HUDEP-2 (cell line): ENCODE data around the gene UBAC2.

Source experiments
- DNase-seq, 76 experiments: peaks; one replicate each; lab custom pipeline; 2025; ENCODE audit not compliant: unreplicated experiment in 76 of 76; lab: John Stamatoyannopoulos, UW

Gene UBAC2

GRCh38 chr13:99352351-99353245 lies 151.9 kb downstream of the UBAC2 start:
- no peak for DNase-seq

- no peak for DNase-seq
Observed at GRCh38 chr13:99353246-99353600, 152.6 kb downstream of the UBAC2 start.

GRCh38 chr13:99353836-99354235 lies 153.2 kb downstream of the UBAC2 start:
- no peak for DNase-seq

GRCh38 chr13:99354371-99354951 lies 153.8 kb downstream of the UBAC2 start:
- DNase-seq = no peak

DNA sequence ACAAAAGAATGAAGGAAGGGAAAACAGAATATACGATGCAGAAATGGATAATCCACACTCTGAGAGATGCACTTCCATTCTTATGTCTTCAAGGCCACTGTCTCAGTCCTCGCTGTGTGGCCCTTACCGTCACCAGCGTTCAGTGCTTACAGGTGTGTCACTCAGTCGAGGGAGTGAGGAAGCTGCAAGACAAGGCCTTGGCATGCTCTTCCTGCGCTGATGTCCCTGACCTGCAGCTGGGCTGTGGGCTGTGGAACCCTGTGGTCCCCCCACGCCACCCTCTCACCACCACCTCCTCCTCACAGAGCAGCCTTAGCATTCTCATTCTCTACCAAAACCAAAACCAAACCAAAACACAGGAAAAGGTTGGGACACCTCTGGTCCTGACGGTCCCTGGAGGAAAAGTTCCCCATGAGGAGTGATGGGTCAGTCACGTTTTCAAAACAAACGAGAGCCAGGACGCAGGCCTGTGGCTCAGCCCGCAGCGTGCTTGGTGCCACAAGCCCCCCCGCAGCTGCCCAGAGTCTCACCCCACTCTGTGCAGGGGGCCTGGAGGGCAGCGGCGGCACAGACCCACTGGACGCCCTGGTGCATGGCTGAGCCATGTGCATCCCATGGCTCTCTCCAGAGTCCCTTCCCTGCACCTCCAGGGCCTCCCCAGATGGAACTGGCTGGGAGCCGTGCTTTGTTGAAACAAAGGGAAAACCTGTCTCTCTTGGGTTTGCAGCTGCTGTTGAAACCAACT lies 154.8 kb downstream of the UBAC2 start:
- no peak for DNase-seq

- DNase-seq = no peak
Observed at GRCh38 chr13:99356012-99356261, 155.3 kb downstream of the UBAC2 start.

DNA sequence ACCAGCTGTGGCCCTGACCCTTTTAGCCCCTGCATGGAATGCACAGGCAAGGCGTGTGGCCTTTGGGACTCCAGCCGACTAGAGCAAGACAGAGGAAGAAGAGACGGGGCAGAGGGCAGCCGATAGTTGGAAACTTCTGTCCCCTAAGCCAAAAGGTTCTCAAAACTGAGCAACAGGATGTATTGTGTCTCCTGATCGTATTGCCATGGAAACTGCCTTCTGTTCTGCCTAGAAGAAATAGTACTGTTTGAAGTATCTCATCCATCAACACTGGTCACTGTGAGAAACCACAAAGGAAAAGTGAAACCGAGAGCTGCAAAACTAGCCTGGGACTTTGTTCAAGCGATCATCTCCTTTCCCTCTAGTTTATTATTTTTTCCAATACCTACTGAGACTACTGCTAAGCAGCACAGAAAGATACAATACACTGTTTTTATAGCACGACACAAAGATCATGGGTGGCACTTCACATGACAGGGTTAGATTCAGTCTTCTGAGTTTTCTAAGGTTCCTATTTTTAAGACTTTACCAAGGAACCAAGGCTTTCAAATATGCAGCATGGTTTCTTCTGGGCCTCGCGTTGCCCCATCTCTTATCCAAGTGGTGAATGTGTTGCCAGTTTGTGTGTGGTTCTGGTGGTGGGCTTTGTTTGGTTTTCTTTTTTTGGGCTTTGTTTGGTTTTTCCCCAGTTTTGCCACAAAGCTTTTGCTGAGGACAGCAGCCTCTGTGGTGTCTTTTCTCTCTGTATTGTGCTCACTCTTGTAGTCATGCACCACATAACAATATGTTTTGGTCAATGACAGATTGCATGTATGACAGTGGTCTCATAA lies 155.8 kb downstream of the UBAC2 start:
- peak in 2 of 76 experiments; percentile 8 to 29 for DNase-seq

DNA sequence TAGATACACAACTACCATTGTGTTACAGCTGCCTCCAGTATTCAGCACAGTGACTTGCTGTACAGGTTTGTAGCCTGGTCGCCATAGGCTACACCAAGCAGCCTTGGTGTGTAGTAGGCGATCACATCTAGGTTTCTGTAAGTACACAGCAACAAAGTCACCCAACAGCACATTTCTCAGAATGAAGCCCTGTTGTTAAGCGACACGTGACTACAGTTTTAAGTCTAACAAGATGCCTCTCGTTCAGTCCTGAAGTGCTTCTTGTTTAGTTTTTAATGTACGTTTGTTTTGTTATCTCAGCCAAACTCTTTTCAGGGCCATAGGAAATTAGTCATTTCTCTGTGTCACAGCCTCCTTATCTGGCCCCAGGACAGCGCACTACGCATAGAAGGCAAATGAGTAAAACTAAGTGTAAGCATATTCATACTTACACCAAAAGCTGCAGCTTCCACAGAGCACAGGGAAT lies 156.5 kb downstream of the UBAC2 start:
- DNase-seq = peak in 17 of 76 experiments; percentile 2 to 52 (median 15)

- no peak for DNase-seq
Observed at GRCh38 chr13:99357941-99358340, 157.3 kb downstream of the UBAC2 start.

GRCh38 chr13:99359528-99359927 lies 158.9 kb downstream of the UBAC2 start:
- DNase-seq = no peak

- DNase-seq = no peak
Observed at GRCh38 chr13:99360696-99361095, 160.0 kb downstream of the UBAC2 start.

DNA sequence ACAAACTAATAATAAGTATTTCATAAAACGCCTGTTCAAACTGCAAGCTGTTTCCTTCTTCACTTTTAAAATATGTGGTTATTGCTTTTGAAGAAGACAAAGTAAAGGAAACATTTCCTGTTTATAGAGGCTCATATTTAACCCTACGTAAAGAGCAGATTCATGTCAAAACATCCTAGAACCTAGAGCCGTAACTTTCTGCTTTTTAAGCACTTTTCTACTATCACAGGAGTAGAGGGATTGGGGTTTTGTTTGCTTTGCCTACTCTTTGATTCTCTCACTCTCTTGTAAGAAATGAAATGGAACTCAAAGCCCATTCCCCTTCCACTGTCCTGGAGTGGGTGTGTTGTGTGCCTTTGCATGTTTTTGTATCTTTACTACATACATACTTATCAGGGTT lies 160.5 kb downstream of the UBAC2 start:
- no peak for DNase-seq

- DNase-seq = no peak
Observed at GRCh38 chr13:99362362-99362761, 161.7 kb downstream of the UBAC2 start.

DNA sequence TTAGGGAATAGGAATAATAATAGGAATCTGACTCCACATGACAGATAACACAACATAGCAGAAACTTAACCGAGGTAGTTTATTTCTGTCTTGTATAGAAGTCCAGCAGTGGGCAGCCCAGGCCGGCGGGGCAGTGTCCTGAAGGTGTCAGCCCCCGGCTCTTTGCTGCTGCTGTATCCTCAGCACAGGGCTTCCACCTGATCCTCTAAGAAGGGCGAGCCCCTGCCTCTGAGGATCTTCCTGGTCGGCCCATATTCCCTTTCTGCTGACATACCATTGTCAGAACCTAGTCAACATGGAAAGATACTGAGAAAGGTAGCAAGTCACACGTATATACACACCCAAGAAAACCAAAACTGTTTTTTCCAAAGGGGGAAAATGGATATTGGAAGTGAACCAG lies 162.7 kb downstream of the UBAC2 start:
- no peak for DNase-seq

GRCh38 chr13:99363949-99364348 lies 163.3 kb downstream of the UBAC2 start:
- DNase-seq = no peak

DNA sequence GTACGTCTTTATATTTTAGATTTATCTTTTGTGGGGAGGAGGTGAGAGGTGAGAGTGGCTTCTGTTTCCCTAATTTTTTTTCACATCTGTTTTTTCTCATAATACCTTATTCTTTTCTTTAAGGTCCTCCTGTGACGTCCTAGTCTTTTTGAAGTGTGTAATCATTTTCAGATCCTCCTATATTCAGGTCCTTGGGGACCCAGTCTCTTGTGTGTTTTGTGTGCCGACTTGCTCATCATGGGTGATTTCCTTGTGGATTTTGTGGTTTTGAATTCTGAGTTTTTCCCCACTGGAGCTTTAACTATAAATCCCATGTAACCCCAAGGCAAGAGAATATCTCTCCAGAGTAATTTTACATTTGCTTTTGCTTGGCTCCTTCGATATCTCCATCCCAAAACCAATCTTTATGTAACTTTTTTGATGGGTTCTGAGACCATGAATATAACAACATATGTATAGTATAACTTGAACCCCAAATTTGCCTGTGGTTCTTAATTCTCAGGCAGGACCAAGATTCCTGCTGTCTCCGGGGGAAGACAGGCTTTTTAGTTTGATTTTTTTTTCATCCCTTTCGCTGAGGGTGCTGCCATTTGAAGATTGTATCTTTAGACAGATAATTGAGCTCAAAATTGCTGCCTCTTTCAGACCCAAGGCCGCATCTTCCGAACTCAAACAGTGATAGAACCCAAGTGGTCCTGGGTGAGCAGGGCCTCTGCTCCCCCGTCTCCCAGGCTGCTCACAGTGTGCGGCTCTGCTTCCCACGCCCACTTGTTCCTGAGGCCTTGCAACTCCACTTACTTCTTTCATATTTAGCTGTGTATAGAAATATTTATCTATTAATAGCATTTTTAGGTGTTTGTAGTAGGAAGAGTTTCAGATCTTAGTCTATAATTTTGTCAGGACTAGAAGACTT lies 165.7 kb downstream of the UBAC2 start:
- DNase-seq = no peak

DNA sequence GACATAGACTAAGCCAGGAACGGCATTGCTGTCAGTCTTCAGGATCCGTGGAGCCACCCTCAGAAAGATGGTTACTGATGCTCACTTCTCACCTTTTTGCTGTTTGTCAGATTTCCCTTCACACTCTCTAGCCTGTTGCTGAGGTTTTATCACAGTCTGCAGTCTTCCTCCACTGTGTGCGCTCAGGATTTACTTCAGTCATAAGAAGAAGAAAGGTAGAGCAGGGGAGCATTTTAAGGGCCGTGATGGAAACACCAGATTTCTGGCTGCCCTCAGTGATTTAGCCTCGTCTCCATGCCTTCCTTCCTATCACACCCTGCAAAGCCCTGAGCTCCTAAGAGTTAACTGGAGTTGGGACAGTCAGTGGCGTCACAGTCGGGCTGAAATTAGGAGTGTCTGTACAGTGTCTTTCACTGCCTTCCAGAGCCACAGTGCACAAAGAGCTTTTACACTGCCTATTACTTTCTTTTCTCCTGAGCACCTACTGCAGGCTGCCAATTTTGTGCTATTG lies 166.5 kb downstream of the UBAC2 start:
- DNase-seq = no peak

GRCh38 chr13:99367663-99368448 lies 167.2 kb downstream of the UBAC2 start:
- no peak for DNase-seq
